SIG-M5 (cell line): ENCODE data around the gene MGAT3.

Source experiments
- DNase-seq: peaks from one replicate; lab custom pipeline; 2025; lab: John Stamatoyannopoulos, UW

The MGAT3 gene

DNA sequence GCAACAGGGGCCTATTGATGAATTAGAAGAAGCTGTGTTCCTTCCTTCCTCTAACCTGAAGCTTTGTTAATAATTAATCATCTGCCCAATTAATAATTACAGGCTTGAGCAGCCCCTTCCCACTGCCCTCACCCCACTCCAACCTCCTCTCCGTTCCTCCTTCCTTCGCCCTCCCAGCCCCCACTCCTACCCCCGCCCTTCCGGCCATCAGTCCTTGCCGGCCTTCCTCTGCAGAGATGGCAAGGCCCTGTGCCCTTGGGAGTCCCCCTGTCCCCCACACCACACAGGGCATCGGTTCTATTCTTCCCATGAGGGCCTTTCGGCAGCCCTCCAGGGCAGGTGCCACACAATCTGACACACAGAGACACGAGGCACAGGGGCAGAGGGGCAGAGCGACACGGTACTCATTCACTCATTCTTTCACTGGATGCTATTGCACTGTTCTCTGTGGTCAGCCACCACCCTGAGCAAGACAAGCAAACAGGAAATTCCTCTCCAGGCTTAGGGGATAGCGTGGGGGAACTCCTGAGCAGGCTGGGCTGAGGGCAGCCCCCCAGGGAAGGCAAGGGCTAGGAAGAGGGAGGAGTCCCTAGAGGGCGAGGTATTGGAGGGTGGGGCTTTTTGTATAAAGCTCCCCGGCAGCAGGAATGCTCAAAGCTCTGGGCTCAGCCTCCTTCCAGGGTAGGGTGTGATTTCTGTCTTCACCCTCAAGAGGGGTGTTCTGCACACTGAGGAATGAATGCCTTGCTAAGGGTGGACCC, 14.7 kb downstream of the MGAT3 start:
- DNase-seq = no peak

GRCh38 chr22:39472570-39473556, 16.1 kb downstream of the MGAT3 start:
- no peak for DNase-seq

DNA sequence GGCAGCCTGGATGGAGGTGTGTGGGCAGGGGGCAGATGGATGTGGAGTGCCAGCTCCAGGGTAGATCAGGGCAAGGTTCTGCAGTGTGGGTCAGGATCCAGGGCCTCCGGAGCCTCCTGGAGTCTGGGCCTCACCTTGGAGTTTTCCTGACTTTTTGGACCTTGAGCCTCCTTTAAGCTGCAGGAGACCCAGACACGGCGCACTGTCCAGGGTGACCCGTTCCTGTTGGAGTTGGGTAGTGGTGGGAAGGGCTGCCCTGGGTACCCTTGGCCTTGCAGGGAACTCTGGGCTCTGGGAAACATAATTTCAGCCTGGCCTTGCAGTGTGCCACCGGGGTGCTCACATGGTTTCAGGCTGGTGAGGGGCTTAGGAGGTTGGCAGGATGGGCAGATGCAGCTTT, 17.0 kb downstream of the MGAT3 start:
- no peak for DNase-seq

GRCh38 chr22:39474351-39475111, 17.7 kb downstream of the MGAT3 start:
- no peak for DNase-seq

DNA sequence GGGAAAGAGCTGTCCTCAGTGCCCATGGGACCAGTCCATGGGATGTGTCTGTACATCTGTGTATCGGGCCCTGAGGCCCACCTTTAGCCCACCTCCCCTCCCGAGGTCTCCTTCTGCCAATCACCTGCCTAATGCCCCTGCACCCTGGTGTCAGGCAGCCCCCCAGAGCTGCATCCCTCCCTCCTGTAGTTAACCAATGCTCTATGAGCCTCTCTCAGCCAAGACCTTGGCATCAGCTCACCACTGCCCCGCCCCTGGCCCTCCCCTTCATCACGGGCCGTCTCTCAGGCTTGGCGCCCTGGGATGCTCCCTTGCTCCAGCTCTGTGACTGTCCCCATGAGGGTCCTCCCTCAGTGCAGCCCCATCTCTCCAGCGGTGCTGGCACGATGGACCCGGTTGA, 18.5 kb downstream of the MGAT3 start:
- no peak for DNase-seq

DNA sequence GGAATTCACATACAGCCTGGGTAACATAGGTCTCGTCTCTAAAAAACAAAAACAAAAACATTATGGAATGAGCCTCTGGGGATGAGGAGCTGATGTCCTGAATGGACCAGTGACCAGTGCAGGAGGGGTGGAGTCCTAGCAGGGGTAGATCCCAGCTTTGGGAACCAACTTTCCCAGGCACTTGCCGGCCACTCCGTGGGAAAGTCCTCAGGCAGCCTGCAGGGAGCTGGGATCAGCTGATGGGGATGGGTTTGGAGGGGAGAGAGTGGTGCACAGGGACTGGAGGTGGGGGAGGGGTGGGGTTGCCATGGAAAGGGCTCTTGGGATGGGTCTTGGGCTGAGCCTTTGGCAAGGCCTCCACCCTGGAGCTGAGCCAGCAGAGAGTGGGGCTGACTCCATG, 19.1 kb downstream of the MGAT3 start:
- DNase-seq = no peak

GRCh38 chr22:39476664-39477063, 19.9 kb downstream of the MGAT3 start:
- DNase-seq = no peak

GRCh38 chr22:39477542-39477941, 20.7 kb downstream of the MGAT3 start:
- no peak for DNase-seq

DNA sequence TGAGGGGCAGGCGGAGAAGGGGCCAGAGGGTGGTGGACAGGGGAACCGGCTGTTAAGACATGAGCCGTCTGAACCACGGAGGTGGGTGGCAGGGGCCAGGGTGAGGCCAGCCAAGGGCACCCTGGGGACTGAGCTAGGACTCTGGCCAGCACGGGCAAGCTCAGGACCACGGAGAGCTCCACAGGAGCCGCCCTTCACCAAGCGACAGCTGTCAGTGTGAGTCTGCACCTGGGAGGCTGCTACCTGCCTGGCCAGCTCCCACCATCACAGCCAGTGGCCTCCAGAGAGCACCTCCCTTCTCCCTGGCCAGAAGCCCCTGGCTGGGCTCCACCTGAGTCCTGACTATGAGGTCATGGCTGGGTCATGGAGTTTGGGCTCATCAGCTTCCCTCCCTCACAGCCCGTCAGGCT, 21.6 kb downstream of the MGAT3 start:
- DNase-seq = no peak

DNA sequence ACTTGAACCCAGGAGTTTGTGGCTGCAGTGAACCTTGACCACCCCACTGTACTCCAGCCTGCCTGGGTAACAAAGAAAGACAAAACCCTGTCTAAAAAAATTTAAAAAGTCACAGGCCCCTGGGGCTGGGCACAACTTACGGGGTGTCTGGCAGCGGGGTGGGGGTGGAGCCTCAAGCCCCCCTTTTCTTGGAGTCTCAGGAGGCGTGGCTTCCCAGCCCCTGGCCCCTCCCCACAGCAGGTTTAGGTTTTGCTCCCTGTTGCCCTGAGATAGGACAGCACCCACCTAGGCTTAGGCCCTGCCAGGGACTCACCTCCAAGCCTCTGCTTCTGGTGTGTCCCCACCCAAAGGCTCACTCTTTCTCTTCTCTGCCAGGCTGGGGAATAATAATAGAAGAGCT, 22.4 kb downstream of the MGAT3 start:
- DNase-seq = no peak

DNA sequence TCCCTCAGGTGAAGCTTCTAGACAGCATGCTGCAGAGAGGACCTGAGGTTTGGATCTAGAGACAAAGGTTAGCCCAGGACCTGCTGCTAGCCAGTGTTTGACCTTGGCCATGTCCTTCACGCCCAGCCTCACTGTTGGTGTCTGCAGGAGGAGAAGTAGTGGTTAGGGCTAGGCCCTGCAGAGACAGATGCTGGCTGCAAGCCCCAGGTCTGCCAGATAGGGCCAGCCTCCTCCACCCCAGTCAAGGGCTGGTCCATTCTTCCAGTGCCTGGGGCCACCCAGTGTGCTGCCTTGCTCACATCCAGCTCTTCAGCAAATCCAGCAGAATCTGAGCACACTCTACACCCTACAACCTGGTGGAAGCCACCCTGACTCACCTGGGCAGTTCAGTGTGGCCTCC, 23.7 kb downstream of the MGAT3 start:
- no peak for DNase-seq

DNA sequence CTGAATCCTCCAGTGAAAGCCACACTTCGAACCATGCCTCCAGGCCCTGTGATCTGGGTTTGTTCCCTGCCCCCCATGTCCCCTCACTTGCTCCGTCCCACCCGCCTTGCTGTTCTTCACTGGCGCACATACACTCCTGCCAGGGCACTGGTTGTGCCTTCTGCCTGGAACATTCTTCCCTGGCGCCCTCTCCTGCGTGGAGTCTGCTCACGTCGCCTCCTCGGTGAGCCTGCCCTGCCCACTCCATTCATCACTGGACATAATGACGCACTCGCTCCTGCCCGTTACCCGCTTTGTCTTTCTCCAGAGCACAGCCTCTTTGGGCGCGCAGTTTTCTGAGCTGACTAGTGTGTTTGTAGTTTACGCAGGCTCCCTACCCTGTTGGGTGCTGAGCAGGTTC, 24.2 kb downstream of the MGAT3 start:
- no peak for DNase-seq

DNA sequence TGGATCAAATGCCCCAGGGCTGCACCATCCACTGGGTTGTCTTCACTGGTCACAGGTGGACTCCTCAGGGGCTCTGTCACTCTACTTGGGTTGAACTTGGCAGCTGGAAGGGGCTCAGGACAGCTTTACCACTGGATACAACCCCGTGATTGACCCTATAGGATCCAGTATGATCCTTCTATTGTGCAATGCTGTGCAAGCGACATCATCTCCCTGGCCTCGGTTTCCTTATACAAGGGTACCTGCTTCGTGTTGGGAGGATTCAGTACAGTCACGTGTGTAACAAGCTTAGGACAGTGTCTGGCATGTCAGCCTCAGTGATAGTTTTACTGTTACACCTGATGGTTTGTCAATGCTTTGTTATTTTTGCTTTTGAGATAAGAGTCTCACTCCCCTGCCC, 24.8 kb downstream of the MGAT3 start:
- DNase-seq = no peak

- DNase-seq = no peak
These were observed 26.0 kb downstream of the MGAT3 start for GRCh38 chr22:39482768-39483167.

DNA sequence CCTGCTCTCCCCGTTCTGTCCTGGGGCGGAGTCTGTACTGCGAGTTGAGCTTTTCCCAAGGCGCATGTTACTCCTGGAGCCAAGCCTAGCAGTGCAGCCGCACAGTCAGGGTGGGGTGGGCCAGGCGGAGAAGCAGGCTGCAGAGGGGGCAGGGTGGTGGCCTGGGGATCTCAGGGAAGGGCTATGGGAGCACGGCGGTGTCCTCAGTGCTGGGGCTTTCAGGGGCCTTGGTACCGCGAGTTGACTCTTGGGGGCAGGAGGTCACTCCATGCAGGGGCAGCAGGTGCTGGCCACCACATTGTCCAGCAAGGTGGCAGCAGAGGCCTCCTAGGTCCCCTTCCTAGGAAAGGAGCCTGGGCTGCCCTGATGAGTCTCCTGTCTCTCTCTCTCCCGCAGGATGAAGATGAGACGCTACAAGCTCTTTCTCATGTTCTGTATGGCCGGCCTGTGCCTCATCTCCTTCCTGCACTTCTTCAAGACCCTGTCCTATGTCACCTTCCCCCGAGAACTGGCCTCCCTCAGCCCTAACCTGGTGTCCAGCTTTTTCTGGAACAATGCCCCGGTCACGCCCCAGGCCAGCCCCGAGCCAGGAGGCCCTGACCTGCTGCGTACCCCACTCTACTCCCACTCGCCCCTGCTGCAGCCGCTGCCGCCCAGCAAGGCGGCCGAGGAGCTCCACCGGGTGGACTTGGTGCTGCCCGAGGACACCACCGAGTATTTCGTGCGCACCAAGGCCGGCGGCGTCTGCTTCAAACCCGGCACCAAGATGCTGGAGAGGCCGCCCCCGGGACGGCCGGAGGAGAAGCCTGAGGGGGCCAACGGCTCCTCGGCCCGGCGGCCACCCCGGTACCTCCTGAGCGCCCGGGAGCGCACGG, 30.4 kb downstream of the MGAT3 start:
- no peak for DNase-seq

DNA sequence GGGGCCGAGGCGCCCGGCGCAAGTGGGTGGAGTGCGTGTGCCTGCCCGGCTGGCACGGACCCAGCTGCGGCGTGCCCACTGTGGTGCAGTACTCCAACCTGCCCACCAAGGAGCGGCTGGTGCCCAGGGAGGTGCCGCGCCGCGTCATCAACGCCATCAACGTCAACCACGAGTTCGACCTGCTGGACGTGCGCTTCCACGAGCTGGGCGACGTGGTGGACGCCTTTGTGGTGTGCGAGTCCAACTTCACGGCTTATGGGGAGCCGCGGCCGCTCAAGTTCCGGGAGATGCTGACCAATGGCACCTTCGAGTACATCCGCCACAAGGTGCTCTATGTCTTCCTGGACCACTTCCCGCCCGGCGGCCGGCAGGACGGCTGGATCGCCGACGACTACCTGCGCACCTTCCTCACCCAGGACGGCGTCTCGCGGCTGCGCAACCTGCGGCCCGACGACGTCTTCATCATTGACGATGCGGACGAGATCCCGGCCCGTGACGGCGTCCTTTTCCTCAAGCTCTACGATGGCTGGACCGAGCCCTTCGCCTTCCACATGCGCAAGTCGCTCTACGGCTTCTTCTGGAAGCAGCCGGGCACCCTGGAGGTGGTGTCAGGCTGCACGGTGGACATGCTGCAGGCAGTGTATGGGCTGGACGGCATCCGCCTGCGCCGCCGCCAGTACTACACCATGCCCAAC, 31.2 kb downstream of the MGAT3 start:
- no peak for DNase-seq

- DNase-seq = no peak
These were observed 31.8 kb downstream of the MGAT3 start for GRCh38 chr22:39488563-39489083.

DNA sequence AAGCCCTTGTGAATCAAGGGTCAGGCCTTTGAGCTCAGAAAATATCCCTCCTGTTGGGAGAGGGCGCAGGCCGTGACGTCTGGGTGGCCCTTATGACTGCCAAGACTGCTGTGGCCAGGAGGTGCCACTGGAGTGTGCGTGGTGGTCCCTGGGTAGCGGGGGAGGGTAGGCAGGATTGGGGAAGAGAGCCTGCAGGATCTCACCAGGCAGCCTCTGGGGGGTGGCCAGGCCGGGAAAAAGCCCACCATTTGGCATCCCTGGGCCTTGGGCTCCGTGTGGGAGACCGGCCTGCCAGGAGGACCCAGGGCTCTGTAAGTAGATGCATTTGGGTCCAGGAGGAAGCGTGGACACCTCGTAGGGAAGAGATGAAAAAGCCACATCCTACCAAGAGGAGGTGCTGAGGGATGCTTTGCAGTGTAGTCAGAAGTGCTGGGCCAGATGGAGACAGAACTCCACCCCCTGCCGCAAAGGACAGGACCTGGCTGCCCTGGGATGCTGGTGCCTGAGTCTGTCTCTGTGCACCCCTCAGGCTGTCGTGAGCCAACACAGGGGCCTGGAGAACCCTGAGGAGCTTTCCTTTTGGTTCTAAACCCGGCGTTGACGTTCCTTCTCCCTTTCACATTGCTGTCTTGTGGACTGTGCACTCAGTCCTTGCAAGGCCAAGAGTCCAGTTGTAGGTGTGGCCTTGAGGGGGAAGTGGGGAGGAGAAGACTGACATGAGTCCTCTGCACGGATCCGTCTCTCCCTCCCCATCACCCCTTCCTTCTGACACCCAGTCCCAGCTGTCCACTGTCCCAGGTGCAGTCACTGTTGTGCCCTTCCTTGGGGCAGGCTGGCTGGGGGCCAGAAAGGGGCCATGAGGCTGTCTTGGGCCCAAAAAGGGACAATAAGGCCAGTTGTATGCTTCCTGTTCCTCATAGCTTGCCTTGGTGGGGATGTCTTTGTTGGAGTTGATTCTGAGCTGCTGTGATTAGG, 32.6 kb downstream of the MGAT3 start:
- no peak for DNase-seq

GRCh38 chr22:39490135-39490798, 33.5 kb downstream of the MGAT3 start:
- DNase-seq = peak; percentile 48
